ENCODE results near the gene SGF29. TPM values are rescaled to one million over a fixed set of nuclear protein-coding genes. Genes with fewer than 3 reads are reported as not detected.

The SGF29 gene
- total and polyA plus RNA-seq, 2 of the 8 experiments (the other 6 are each of a cell fraction or from before 2014, with no cell fraction given), result 3.1 to 22.7 TPM

DNA sequence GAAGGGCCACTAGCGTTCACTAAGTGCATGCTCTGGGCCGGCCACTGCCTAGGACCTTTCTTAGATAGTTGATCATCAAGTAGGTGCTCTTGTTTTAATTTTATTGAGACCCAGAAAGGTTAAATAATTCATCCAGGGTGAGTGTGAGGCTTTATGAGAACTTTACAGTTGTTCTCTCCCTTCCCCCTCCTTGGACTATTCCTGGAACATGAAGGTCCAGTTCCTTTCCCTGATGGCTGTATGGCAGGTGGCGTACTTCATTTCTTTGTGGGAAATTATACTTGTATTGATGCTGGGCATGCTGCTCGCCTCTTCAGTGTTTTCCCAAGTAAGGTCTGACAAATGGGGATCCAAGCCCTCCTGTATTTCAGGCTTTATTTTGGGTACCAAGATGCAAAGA lies 8.5 kb downstream of the SGF29 start:
- H2AK5ac ChIP-seq (ENCODE audit: low read depth, low read length), result no peak overlapping the region
- no peak overlapping the region for H3K4me3 ChIP-seq (ENCODE audit: extremely low read depth in 1 of 4, insufficient read depth in 2 of 4, low read depth in 3 of 4, low read length in 4 of 4)
- no peak overlapping the region for H4K8ac ChIP-seq (ENCODE audit: extremely low read depth, insufficient read depth, low read length)
- H3K36me3 ChIP-seq (ENCODE audit: control insufficient read depth in 2 of 4, insufficient read depth in 4 of 4, low read length in 3 of 4), result peaks cover 0 to 2% (median 0%) of the 10 kb centered on the region in 4 experiments; a peak in 1 of 8 replicates
- H3K18ac ChIP-seq (ENCODE audit: extremely low read depth, low read length), result no peak overlapping the region
- FAIRE-seq (no peak), DNase-seq (ENCODE audit: low read depth in 1 of 2, low spot score in 2 of 2) (no peak)
- no peaks in the 10 kb centered on the region; a peak in 1 of 4 replicates for H3K79me2 ChIP-seq (ENCODE audit: control insufficient read depth in 1 of 2, insufficient read depth in 2 of 2, low read length in 2 of 2)
- CTCF ChIA-PET (ENCODE audit: partially characterized antibody), result no interaction called here
- H3K4ac ChIP-seq (replicated peaks; ENCODE audit: insufficient read length, low read depth, low read length), result no peak overlapping the region
- WGBS, 2 experiments (ENCODE audit: extremely low coverage in 1 of 2, insufficient coverage in 1 of 2, insufficient read length in 1 of 2, insufficient replicate concordance in 2 of 2, low coverage in 1 of 2, low lambda C conversion rate in 2 of 2, missing lambda C conversion rate in 1 of 2), result 84% methylated on average over 4 of the region's 4 CpGs; no CpG with 5 or more reads in 1 of the 2 experiments
- no peak overlapping the region for H3K9ac ChIP-seq (replicated peaks in 1 of 4; ENCODE audit: extremely low read depth in 1 of 4, low read depth in 3 of 4, low read length in 3 of 4)
- no peaks in the 10 kb centered on the region for H3K23me2 ChIP-seq (ENCODE audit: low read depth, low read length)
- no peak overlapping the region for H3K56ac ChIP-seq (replicated peaks; ENCODE audit: insufficient read length, low read depth, low read length)
- no peak overlapping the region for H2BK5ac ChIP-seq (ENCODE audit: low read depth, low read length)
- no peak overlapping the region for H3K14ac ChIP-seq (ENCODE audit: insufficient read length)
- no peak overlapping the region for H2BK120ac ChIP-seq (replicated peaks; ENCODE audit: low read depth, low read length)
- H4K5ac ChIP-seq (ENCODE audit: insufficient read length, low read depth, low read length), result no peak overlapping the region
- peaks cover 2 to 3% of the 10 kb centered on the region in 2 experiments for H3K9me3 ChIP-seq (ENCODE audit: insufficient read depth in 2 of 2, low read depth in 1 of 2, low read length in 1 of 2)
- no peak overlapping the region for H4K91ac ChIP-seq (replicated peaks; ENCODE audit: insufficient read length, low read length)
- H3K4me1 ChIP-seq (replicated peaks in 1 of 4; ENCODE audit: control insufficient read depth in 3 of 4, insufficient read depth in 4 of 4, low read length in 3 of 4), result no peaks in the 10 kb centered on the region
- no peak overlapping the region for H2BK20ac ChIP-seq (ENCODE audit: low read length)
- no peaks in the 10 kb centered on the region for H3K79me1 ChIP-seq (ENCODE audit: low read depth, low read length)
- H2BK12ac ChIP-seq (ENCODE audit: low read depth, low read length), result no peak overlapping the region
- no peak overlapping the region for H3K23ac ChIP-seq (ENCODE audit: insufficient read length)
- no peaks in the 10 kb centered on the region for H3K27me3 ChIP-seq (replicated peaks in 1 of 4; ENCODE audit: control insufficient read depth in 3 of 4, extremely low read depth in 1 of 4, insufficient read depth in 3 of 4, low read length in 3 of 4)
- H4K20me1 ChIP-seq (replicated peaks in 1 of 2; ENCODE audit: control insufficient read depth in 1 of 2, insufficient read depth in 2 of 2, low read length in 2 of 2), result peaks cover 0 to 2% of the 10 kb centered on the region in 2 experiments
- H3K27ac ChIP-seq (ENCODE audit: low read depth, low read length), result no peak overlapping the region
- H3K4me2 ChIP-seq (ENCODE audit: insufficient read depth in 1 of 2, low read depth in 2 of 2, low read length in 2 of 2), result no peak overlapping the region
- POLR2A ChIA-PET (ENCODE audit: partially characterized antibody), result no interaction called here
- H2AFZ ChIP-seq (ENCODE audit: low read length), result no peak overlapping the region
- no peak overlapping the region for H2BK15ac ChIP-seq (ENCODE audit: low read length)
- TF ChIP-seq SRF (IDR thresholded peaks at IDR 0.05; ENCODE audit: low read depth, low read length), result no peak
- no peak for TF ChIP-seq BACH1 (IDR thresholded peaks at IDR 0.05; ENCODE audit: low read length)
- no peak for TF ChIP-seq YY1 (IDR thresholded peaks at IDR 0.05; ENCODE audit: low read depth, low read length)
- TF ChIP-seq CHD2 (IDR thresholded peaks at IDR 0.05; ENCODE audit: low read length), result no peak
- TF ChIP-seq SUZ12 (IDR thresholded peaks at IDR 0.05; ENCODE audit: low read length), result no peak
- no peak for TF ChIP-seq SIRT6 (IDR thresholded peaks at IDR 0.05; ENCODE audit: low read length)
- TF ChIP-seq SP4 (IDR thresholded peaks at IDR 0.05; ENCODE audit: low read length), result no peak
- no peak for TF ChIP-seq PHF8 (conservative IDR thresholded peaks at IDR 0.05; ENCODE audit: low read depth, low read length)
- TF ChIP-seq, protein P1, sequence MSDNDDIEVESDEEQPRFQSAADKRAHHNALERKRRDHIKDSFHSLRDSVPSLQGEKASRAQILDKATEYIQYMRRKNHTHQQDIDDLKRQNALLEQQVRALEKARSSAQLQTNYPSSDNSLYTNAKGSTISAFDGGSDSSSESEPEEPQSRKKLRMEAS (IDR thresholded peaks at IDR 0.05), result no peak
- TF ChIP-seq SIX5 (IDR thresholded peaks at IDR 0.05; ENCODE audit: low read depth, low read length), result no peak
- TF ChIP-seq GABPA (IDR thresholded peaks at IDR 0.05; ENCODE audit: borderline replicate concordance, insufficient read depth, low read length), result no peak
- TF ChIP-seq, protein P2, sequence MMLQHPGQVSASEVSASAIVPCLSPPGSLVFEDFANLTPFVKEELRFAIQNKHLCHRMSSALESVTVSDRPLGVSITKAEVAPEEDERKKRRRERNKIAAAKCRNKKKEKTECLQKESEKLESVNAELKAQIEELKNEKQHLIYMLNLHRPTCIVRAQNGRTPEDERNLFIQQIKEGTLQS (IDR thresholded peaks at IDR 0.05; ENCODE audit: insufficient read depth, low read depth, low read length), result no peak

Measured in H1 (cell line).